ENCODE measurements around the gene SDR42E2.
"Not testable (repeated sequence)": the region's sequence is repeated elsewhere in the genome, so short reads cannot be mapped to it uniquely, and the experiment has no call there.

The SDR42E2 gene

DNA sequence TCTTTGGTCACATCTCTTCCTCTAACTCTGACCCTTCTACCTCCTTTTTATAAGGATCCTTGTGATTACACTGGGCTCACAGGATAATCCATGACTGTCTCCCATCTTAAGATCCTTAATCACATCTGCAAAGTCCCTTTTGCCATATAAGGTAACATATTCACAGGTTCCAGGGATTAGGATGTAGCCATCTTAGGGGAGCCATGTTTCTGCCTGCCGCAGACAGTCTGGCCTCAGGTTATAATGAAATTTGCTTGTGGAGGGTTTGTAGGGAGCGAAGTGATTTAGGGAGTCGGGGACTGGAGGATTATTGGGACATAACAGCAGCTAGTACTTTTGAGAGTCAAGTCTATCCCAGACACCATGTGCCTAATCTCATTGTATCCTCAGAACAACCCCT, 51.5 kb downstream of the SDR42E2 start:
- no peak for DNase-seq (ENCODE audit: low read depth)

DNA sequence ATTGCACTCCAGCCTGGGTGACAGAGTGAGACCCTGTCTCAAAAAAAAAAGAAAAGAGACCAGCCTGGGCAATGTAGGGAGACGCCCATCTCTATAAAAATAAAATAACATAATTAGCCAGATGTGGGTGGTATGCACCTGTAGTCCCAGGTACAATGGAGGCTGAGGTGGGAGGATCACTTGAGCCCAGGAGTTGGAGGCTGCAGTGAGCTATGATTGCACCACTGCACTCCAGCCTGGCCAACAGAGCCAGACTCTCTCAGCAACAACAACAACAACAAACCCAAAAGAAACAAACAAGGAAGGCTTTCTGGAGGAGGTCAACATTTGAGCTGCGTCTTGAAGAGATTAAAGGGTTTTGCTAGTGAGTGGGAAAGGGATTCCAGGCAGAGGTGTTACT, 52.1 kb downstream of the SDR42E2 start:
- DNase-seq (ENCODE audit: low read depth) = no peak

GRCh38 chr16:22214889-22215288, 52.6 kb downstream of the SDR42E2 start:
- no peak for DNase-seq (ENCODE audit: low read depth)

GRCh38 chr16:22216191-22216831, 54.0 kb downstream of the SDR42E2 start:
- no peak for DNase-seq (ENCODE audit: low read depth)

DNA sequence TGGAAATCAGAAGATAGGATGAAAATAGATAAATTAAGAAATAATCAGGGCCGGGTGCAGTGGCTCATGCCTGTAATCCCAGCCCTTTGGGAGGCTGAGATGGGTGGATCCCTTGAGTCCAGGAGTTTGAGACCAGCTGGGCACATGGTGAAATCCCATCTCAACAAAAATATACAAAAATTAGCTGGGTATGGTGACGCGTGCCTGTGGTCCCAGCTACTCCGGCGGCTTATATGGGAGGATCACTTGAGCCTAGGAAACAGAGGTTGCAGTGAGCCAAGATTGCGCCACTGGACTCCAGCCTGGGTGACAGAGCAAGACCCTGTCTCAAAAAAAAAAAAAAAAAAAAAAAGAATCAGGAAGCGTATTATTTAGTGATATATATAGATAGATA, 54.5 kb downstream of the SDR42E2 start:
- DNase-seq (ENCODE audit: low read depth) = not testable (repeated sequence)

- DNase-seq (ENCODE audit: low read depth) = no peak
Measured at GRCh38 chr16:22217890-22218730, 55.8 kb downstream of the SDR42E2 start.

GRCh38 chr16:22219389-22220068, 57.2 kb downstream of the SDR42E2 start:
- DNase-seq (ENCODE audit: low read depth) = no peak

GRCh38 chr16:22220069-22220440, 57.7 kb downstream of the SDR42E2 start:
- no peak for DNase-seq (ENCODE audit: low read depth)

DNA sequence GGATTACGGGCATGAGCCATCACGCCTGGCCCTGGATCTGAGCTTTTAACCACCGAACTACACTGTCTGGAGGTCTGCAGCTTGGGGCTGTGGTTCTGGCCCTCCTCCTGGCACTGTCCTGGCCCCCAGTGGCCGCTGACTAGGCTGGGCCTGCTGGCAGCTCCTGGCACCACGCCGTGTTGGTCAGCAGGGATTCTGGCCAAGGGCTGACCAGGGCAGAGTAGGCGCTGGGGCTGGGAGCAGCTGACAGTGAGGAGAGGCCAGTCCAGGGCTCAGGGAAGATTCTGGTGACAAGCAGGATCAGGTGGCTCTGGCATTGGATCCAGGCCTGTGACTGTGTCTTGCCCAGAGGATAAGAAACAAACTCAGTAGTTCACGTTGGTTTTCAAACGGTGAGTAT, 58.4 kb downstream of the SDR42E2 start:
- DNase-seq (ENCODE audit: low read depth) = no peak

DNA sequence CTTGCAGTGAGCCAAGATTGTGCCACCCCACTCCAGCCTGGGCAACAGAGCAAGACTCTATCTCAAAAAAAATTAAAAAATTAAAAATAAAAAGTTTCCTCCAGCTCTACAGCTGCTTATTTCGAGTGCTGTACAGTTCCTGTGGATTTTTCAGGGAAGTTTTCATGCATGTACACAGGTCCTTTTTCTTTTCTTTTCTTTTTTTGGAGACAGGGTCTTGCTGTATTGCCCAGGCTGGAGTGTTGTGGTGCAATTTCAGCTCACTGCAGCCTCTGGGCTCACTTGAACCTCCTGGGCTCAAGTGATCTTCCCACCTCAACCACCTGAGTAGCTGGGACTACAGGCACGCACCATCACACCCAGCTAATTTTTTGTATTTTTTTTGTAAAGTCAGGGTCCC, 59.7 kb downstream of the SDR42E2 start:
- DNase-seq (ENCODE audit: low read depth) = no peak

DNA sequence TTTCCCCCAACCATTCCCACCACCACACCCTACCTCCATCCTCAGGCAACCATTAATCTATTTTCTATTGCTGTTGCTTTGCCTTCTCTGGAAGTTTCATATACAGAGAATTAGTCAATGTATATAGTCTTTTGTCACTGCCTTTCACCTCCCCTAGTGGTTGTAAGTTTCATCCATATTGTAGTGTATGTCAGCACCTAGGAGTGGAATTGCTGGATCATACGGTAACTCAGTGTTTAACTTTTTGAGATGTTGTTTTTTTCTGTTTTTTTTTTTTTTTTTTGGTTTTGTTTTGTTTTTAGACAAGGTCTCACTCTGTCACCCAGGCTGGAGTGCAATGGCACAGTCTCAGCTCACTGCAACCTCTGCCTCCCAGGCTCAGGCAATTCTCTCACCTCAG, 60.7 kb downstream of the SDR42E2 start:
- no peak for DNase-seq (ENCODE audit: low read depth)

- DNase-seq (ENCODE audit: low read depth) = no peak
Measured at GRCh38 chr16:22225060-22225459, 62.8 kb downstream of the SDR42E2 start.

DNA sequence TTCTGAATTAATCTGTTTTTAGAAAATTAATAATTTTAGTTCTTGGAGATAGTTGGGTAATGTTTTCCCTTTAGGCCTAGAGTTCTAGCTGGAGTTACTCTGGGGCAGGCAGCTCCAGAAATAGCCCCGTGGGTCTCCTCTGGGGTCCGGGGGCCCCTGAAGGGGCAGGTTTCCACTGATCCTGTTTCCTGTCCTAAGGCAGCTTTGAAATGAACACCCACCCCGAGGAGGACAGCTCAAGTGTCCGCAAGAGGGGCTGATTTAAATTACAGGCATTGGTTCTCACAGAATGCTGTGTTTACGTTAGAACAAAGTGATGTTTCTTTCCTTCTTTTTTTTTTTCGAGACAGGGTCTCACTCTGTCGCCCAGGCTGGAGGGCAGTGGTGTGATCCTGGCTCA, 67.6 kb downstream of the SDR42E2 start:
- no peak for DNase-seq (ENCODE audit: low read depth)

DNA sequence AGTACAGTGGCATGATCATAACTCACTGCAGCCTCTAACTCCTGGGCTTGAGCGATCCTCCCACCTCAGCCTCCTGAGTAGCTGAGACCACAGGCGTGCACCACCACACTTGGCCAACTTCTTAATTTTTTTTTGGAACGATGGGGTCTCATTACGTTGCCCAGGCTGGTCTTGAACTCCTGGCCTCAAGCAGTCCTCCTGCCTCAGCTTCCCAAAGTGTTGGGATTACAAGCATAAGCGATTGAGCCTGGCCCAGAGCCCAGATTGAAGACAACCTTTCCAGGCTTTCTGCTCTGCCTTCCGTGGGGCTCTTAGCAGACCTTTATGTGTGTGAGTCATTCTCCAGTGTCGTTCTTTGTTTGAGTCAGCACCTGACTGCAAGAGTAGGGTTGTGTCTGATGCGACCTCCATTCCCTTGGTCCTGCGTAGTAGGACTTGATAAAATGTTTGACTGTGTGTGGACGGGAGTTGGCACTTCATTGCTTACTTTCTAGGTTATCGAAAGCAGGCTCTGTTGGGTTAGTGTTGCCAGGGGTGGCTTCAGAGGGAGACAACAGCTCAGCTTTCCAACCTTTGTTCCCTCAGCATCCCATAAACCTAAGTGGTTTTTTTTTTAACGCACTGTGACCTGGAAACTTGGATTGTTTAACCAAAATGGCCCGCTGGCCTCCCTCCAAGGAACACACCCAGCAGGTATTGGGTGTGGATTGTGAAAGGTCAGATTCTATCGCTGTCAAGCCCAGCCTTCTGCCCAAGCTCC, 70.2 kb downstream of the SDR42E2 start:
- no peak for DNase-seq (ENCODE audit: low read depth)

GRCh38 chr16:22233037-22233372, 70.7 kb downstream of the SDR42E2 start:
- DNase-seq (ENCODE audit: low read depth) = no peak

DNA sequence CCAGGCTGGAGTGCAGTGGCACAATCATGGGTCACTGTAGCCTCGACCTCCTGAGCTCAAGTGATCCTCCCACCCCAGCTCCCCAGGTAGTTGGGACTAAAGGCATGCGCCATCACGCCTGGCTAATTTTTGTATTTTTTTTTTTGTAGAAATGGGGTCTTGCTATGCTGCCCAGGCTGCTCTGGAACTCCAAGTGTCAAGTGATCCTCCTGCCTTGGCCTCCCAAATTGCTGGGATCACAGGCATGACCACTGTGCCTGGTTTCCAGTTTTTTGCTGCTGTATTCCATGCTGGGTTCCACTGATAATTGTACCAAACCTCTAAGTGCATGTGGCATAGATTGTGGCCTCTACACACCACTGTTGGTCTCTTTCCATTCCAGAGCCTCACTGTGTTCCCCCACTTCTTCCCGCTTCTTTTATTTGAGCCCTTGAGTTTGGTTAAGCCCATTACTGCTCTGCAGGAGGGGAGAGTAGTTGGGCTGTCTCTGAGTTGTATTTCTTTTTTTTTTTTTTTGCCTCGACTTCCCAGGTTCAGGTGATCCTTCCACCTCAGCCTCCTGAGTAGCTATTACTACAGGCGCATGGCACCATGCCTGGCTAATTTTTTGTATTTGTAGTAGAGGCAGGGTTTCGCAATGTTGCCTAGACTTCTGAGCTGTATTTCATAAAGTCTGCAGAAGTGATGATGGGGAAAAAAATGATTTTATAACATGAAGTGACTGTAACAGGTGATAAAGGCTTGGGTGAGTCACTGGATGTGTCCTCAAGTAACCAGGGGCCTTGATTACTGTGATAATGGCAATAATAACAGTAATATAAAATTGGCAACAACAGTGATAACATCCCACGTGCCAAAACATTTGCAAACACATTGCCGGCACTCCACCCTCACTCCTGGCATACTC, 73.8 kb downstream of the SDR42E2 start:
- DNase-seq (ENCODE audit: low read depth) = no peak

DNA sequence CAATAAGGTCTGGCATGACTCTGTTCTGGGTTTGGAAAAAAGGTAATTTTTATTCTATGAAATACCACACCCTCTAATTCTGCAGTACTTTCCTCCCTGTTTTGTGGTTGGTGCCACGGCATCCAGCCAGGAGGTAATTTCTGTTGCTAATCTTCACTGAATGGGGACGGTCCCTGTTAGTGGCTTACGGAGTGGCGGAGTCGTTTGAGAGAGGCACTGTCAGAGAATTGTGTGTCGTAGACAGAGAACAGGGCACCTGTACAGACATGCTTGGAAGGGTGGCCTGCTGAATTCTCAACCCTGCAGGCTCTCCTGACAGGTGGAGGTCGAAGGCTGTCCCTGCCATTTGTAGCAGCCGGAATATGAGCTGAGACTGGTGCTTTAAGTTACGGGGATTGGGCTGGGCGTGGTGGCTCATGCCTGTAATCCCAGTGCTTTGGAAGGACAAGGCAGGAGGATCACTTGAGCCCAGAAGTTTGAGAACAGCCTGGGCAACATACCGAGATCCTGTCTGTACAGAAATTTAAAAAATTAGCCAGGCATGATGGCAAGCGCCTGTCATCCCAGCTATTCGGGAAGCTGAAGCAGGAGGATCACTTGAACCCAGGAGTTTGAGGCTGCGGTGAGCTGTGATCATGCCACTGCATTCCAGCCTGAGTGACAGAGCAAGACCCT, 77.0 kb downstream of the SDR42E2 start:
- no peak for DNase-seq (ENCODE audit: low read depth)

DNA sequence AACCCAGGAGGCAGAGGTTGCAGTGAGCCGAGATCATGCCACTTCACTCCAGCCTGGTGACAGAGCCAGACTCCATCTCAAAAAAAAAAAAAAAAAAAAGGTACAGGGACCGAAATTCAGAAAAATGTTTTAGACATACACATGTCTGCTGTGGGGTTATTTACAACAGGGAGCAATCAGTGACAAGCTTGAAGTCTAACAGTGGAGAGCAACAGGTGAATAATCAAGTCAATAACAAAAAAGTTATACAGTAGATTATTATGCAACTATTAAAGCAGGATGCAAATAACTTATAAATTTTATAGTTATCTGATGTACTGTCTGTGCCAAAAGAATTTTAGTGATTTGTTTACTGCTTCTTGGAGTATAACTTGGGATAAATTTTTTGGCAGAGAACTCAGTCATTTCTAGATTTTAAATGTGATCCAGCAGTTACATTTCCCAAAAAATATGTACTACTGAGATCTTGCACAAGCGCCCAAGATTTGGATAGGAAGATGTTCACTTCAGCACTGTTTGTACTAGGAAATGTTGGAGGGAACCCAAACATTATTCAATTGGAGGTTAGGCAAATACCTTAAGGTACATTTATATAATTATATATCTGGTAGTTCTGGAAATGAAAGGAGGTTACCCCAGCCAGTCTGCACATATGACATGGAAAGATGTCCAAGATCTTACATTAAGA, 77.9 kb downstream of the SDR42E2 start:
- DNase-seq (ENCODE audit: low read depth) = no peak

Measured in stimulated activated CD8-positive, alpha-beta memory T cell treated with anti-CD3 and anti-CD28 coated beads, Interleukin-12 subunit alpha, Interleukin-12 subunit beta, amount 100 ng/mL, for 4 hours (primary cell).